IPS-18a (cell line): ENCODE measurements around the gene GOLGA6L2.
"Not testable (repeated sequence)": the region's sequence is repeated elsewhere in the genome, so short reads cannot be mapped to it uniquely, and the experiment has no call there.

Experiments used
- H3K27ac ChIP-seq: one replicate; pipeline ENCODE4 v1.5.1; 2013; ENCODE audit warnings: low read length
- H3K27me3 ChIP-seq: one replicate; pipeline ENCODE4 v1.6.1; 2013; ENCODE audit warnings: mild to moderate bottlenecking, low read length; ENCODE audit not compliant: control insufficient read depth, insufficient read depth
- H3K36me3 ChIP-seq: one replicate; pipeline ENCODE4 v1.6.1; 2013; ENCODE audit warnings: low read depth, low read length; ENCODE audit not compliant: control insufficient read depth
- H3K4me1 ChIP-seq: one replicate; pipeline ENCODE4 v1.6.1; 2013; ENCODE audit warnings: low read depth, low read length; ENCODE audit not compliant: control insufficient read depth
- H3K4me3 ChIP-seq: one replicate; pipeline ENCODE4 v1.5.1; 2013; ENCODE audit warnings: low read length
- H3K9ac ChIP-seq: one replicate; pipeline ENCODE4 v1.6.1; 2013; ENCODE audit warnings: mild to moderate bottlenecking, low read length, moderate library complexity
- H3K9me3 ChIP-seq: one replicate; pipeline ENCODE4 v1.6.1; 2013; ENCODE audit warnings: low read depth, low read length; ENCODE audit not compliant: control insufficient read depth

Gene GOLGA6L2

GRCh38 chr15:23402140-23402539, 44.9 kb downstream of the GOLGA6L2 start:
- Histone ChIP-seq H3K4me3 (no peak overlapping the region), H3K27me3 (no peaks in the 10 kb centered on the region), H3K9ac (no peak overlapping the region), H3K9me3 (no peaks in the 10 kb centered on the region), H3K4me1 (no peaks in the 10 kb centered on the region), H3K27ac (no peak overlapping the region), H3K36me3 (no peaks in the 10 kb centered on the region)

GRCh38 chr15:23401627-23402026, 45.4 kb downstream of the GOLGA6L2 start:
- no peaks in the 10 kb centered on the region for H3K4me1 ChIP-seq
- no peak overlapping the region for H3K4me3 ChIP-seq
- H3K27me3 ChIP-seq: no peaks in the 10 kb centered on the region
- no peaks in the 10 kb centered on the region for H3K9me3 ChIP-seq
- H3K9ac ChIP-seq: no peak overlapping the region
- H3K36me3 ChIP-seq: no peaks in the 10 kb centered on the region
- H3K27ac ChIP-seq: no peak overlapping the region

GRCh38 chr15:23399207-23399606, 47.8 kb downstream of the GOLGA6L2 start:
- not testable (repeated sequence) for H3K4me3 ChIP-seq, H3K27me3 ChIP-seq, H3K9ac ChIP-seq, H3K27ac ChIP-seq, H3K36me3 ChIP-seq, H3K9me3 ChIP-seq, H3K4me1 ChIP-seq

- H3K9me3 ChIP-seq, H3K4me3 ChIP-seq, H3K36me3 ChIP-seq, H3K27ac ChIP-seq, H3K4me1 ChIP-seq, H3K27me3 ChIP-seq, H3K9ac ChIP-seq: not testable (repeated sequence)
Observed at GRCh38 chr15:23398357-23398756, 48.7 kb downstream of the GOLGA6L2 start.

- no peak overlapping the region for H3K27ac ChIP-seq
- H3K9me3 ChIP-seq: no peaks in the 10 kb centered on the region
- no peak overlapping the region for H3K9ac ChIP-seq
- H3K4me1 ChIP-seq: no peaks in the 10 kb centered on the region
- H3K36me3 ChIP-seq: no peaks in the 10 kb centered on the region
- H3K27me3 ChIP-seq: no peaks in the 10 kb centered on the region
- H3K4me3 ChIP-seq: no peak overlapping the region
Observed at GRCh38 chr15:23397779-23398178, 49.3 kb downstream of the GOLGA6L2 start.

GRCh38 chr15:23395832-23396231, 51.2 kb downstream of the GOLGA6L2 start:
- Histone ChIP-seq H3K27me3 (no peaks in the 10 kb centered on the region), H3K36me3 (no peaks in the 10 kb centered on the region), H3K4me1 (no peaks in the 10 kb centered on the region), H3K27ac (no peak overlapping the region), H3K4me3 (no peak overlapping the region), H3K9me3 (no peaks in the 10 kb centered on the region), H3K9ac (no peak overlapping the region)

- no peak overlapping the region for H3K27ac ChIP-seq
- H3K4me1 ChIP-seq: no peaks in the 10 kb centered on the region
- no peaks in the 10 kb centered on the region for H3K36me3 ChIP-seq
- H3K9me3 ChIP-seq: peaks cover 3% of the 10 kb centered on the region
- no peak overlapping the region for H3K9ac ChIP-seq
- no peak overlapping the region for H3K4me3 ChIP-seq
- no peaks in the 10 kb centered on the region for H3K27me3 ChIP-seq
Observed at GRCh38 chr15:23395030-23395692, 51.9 kb downstream of the GOLGA6L2 start.
